Lung (tissue), 12 donors: ENCODE measurements around the gene EDDM3A. TPM values are rescaled to one million over a fixed set of nuclear protein-coding genes. Genes with fewer than 3 reads are reported as not detected.

ENCODE experiments used
- ATAC-seq: fragments of 200-7000 bp; cut with Tn5 transposase; one replicate; pipeline ENCODE4 v1.9.1; 2020; ENCODE audit warnings: moderate number of reproducible peaks; ENCODE audit not compliant: insufficient read depth, low FRiP score
- DNase-seq, 3 donors: peaks; one replicate each; pipeline ENCODE4 v3.0.0-alpha.2; 2013 to 2017
- H3K27ac ChIP-seq, 2 donors: one replicate each; pipeline ENCODE4 v1.5.1; 2013; ENCODE audit warnings: mild to moderate bottlenecking in 2 of 2, moderate library complexity in 2 of 2, control low read depth in 1 of 2, inconsistent platforms in 1 of 2, low read depth in 1 of 2, low read length in 1 of 2
- H3K27me3 ChIP-seq, 3 donors: one replicate each; pipeline ENCODE4 v1.5.1; 2013; ENCODE audit warnings: low read length in 2 of 3; ENCODE audit not compliant: control insufficient read depth in 3 of 3, insufficient read depth in 3 of 3
- H3K36me3 ChIP-seq, 4 donors: one replicate each; pipeline ENCODE4 v1.5.1; 2013; ENCODE audit warnings: low read length in 4 of 4, mild to moderate bottlenecking in 1 of 4, moderate library complexity in 1 of 4; ENCODE audit not compliant: control insufficient read depth in 4 of 4, insufficient read depth in 4 of 4
- H3K4me1 ChIP-seq, 5 donors: one replicate each; pipeline ENCODE4 v1.5.1; 2013; ENCODE audit warnings: low read length in 5 of 5, mild to moderate bottlenecking in 2 of 5, moderate library complexity in 1 of 5; ENCODE audit not compliant: control insufficient read depth in 5 of 5, insufficient read depth in 5 of 5
- H3K4me3 ChIP-seq: one replicate; pipeline ENCODE4 v1.5.1; 2013; ENCODE audit warnings: mild to moderate bottlenecking, control low read depth, moderate library complexity
- H3K9ac ChIP-seq, 2 donors: one replicate each; pipeline ENCODE4 v1.5.1; 2013; ENCODE audit warnings: low read length in 2 of 2, control low read depth in 1 of 2; ENCODE audit not compliant: insufficient read depth in 1 of 2
- H3K9me3 ChIP-seq, 4 donors: one replicate each; pipeline ENCODE4 v1.5.1; 2013; ENCODE audit warnings: low read length in 3 of 4, mild to moderate bottlenecking in 1 of 4, moderate library complexity in 1 of 4; ENCODE audit not compliant: control insufficient read depth in 4 of 4, insufficient read depth in 3 of 4
- WGBS, 2 donors: extraction: QIAGEN DNeasy Blood & Tissue Kit; methylation state at CpG; one replicate each; pipeline ENCODE4 v1.1.7; 2013; 5-methylcytosine and 5-hydroxymethylcytosine counted together
- polyA plus RNA-seq, 2 donors: library from polyadenylated mRNA; stranded (reverse); fragments of 200-250 nt; gene quantifications; one replicate each; pipeline ENCODE4 v1.2.1, GENCODE V29; 2013
- total RNA-seq, 2 donors: library from RNA; depleted of rRNA in 1 of 2; stranded (reverse); fragments of >200 nt in 1 of 2; gene quantifications; one replicate each; pipeline ENCODE4 v1.2.1, GENCODE V29; 2014 to 2021
- TF ChIP-seq, protein P1 (sequence below): IDR thresholded peaks from 2 replicates; pipeline ENCODE4 v1.5.1; 2012; ENCODE audit warnings: mild to moderate bottlenecking; ENCODE audit errors: control extremely low read depth, extremely low read depth
- donor health status: control.
- donor health status: control.
- donor health status: Bipolar disorder and iron deficiency.
- donor health status: healthy.
- donor health status: DM: yes; HTN: yes; CAD: no.

Gene EDDM3A
- total and polyA plus RNA-seq, 4 donors, result not detected

DNA sequence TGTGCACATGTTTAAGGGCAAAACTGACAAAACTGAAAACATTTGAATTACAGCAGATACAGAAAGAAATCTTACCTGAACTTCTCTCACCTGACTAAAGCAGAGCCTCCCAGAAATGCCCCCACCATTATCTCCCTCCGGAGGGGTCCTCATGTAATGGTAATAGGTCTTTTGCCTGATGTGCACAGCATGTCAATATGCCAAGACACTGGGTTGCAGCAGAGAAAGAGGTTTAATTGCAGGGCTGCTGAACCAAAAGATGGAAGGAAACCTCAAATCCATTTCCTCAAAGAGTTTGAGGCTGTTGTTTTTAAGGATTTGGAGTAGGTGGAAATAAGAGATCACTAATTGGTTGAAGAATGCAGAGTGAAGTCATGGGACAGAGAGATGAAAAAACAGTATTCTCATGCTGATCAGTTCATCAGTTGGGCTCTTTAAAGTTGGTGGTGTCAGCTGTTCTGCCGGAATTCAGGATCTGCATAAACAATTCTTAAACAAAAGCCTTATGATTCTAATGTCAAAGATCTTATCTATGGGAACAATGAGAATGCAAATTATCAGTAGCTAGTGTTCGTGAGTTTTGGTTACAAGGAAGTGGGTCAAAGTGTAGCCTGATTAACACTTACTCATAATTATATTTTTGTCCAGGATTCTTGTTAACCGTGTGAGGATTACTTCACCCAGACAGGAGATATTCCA lies 38.9 kb upstream of the EDDM3A start:
- ATAC-seq (no peak), DNase-seq (no peak)
- Histone ChIP-seq H3K4me3 (no peak overlapping the region), H3K9me3 (no peaks in the 10 kb centered on the region), H3K27ac (no peak overlapping the region), H3K4me1 (peaks cover 0 to 10% (median 0%) of the 10 kb centered on the region in 5 donors), H3K9ac (no peak overlapping the region), H3K36me3 (no peaks in the 10 kb centered on the region), H3K27me3 (no peaks in the 10 kb centered on the region)
- 40 to 71% methylated on average over 4 of the region's 4 CpGs for WGBS, 2 donors
- TF ChIP-seq, protein P1, sequence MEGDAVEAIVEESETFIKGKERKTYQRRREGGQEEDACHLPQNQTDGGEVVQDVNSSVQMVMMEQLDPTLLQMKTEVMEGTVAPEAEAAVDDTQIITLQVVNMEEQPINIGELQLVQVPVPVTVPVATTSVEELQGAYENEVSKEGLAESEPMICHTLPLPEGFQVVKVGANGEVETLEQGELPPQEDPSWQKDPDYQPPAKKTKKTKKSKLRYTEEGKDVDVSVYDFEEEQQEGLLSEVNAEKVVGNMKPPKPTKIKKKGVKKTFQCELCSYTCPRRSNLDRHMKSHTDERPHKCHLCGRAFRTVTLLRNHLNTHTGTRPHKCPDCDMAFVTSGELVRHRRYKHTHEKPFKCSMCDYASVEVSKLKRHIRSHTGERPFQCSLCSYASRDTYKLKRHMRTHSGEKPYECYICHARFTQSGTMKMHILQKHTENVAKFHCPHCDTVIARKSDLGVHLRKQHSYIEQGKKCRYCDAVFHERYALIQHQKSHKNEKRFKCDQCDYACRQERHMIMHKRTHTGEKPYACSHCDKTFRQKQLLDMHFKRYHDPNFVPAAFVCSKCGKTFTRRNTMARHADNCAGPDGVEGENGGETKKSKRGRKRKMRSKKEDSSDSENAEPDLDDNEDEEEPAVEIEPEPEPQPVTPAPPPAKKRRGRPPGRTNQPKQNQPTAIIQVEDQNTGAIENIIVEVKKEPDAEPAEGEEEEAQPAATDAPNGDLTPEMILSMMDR, result no peak

DNA sequence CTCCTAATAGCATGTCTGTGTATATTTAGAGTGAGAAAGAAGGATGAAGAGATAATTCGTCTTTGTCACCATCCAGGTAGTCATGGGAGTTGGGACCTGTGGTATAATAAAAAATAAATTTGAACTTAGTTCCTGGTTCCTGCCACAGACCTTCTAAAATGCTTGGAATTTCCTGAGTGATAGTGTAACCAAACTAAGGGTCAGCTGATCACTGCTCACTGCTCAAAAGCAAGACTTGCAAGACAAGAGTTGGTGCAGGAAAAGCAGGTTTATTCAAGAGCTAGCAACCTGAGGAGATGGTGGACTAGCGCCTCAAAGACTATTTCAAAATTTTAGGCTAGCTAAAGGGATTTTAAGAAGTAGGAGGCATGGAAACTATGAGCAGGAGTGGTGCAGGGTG lies 38.1 kb upstream of the EDDM3A start:
- TF ChIP-seq, protein P1, result no peak
- no peak overlapping the region for H3K9ac ChIP-seq
- WGBS, 2 donors, result 51 to 64% methylated on average over 2 of the region's 2 CpGs
- no peak overlapping the region for H3K27ac ChIP-seq
- H3K36me3 ChIP-seq, result no peaks in the 10 kb centered on the region
- no peak overlapping the region for H3K4me3 ChIP-seq
- peak; percentile 63 to 89 (median 68) for DNase-seq
- no peaks in the 10 kb centered on the region for H3K9me3 ChIP-seq
- peak; percentile 81 for ATAC-seq
- H3K27me3 ChIP-seq, result no peaks in the 10 kb centered on the region
- H3K4me1 ChIP-seq, result peaks cover 0 to 10% (median under 1%) of the 10 kb centered on the region in 5 donors

DNA sequence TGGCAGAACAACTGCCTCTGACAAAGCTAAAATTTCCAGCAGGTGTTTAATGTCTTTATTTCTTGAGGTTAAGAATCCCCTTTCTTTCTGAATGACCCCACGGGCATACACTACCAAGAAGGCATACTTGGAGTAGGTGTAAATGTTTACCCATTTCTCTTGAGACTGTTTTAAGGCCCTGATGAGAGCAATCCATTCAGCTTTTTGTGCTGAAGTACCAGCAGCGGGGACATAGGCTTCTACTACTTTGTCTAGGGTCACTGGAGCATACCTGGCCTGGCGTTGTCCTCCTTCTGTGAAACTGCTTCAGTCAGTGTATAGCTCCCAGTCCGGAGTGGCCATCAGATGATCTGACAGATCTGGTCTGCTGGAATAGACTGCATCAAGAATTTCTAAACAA lies 34.4 kb upstream of the EDDM3A start:
- ATAC-seq, result peak; percentile 17
- WGBS, 2 donors, result 51 to 70% methylated on average over 4 of the region's 4 CpGs
- Histone ChIP-seq H3K9me3 (no peaks in the 10 kb centered on the region), H3K27me3 (no peaks in the 10 kb centered on the region), H3K36me3 (no peaks in the 10 kb centered on the region), H3K27ac (peak overlapping the region in 1 of 2 donors; percentile 37), H3K9ac (no peak overlapping the region), H3K4me1 (peaks cover 0 to 13% (median 2%) of the 10 kb centered on the region in 5 donors), H3K4me3 (no peak overlapping the region)
- DNase-seq, result peak in 2 of 3 donors; percentile 41 to 54
- TF ChIP-seq, protein P1, result no peak
